NT2/D1 (cell line): ENCODE data around the gene AGO4.

Source experiments
- DNase-seq: peaks from one replicate; pipeline ENCODE4 v3.0.0-alpha.2; 2011; ENCODE audit warnings: low read depth, low spot score
- H3K27me3 ChIP-seq: 2 replicates; pipeline ENCODE4 v1.6.0; 2011; ENCODE audit warnings: mild to moderate bottlenecking; ENCODE audit not compliant: insufficient read length, insufficient read depth
- H3K36me3 ChIP-seq: 2 replicates; pipeline ENCODE4 v1.6.1; 2011; ENCODE audit warnings: mild to moderate bottlenecking, low read length, mixed read lengths; ENCODE audit not compliant: insufficient read depth, insufficient read length
- H3K4me1 ChIP-seq: 2 replicates; pipeline ENCODE4 v1.5.1; 2011; ENCODE audit not compliant: insufficient read depth, insufficient read length
- H3K4me3 ChIP-seq: 2 replicates; pipeline ENCODE4 v1.5.1; 2011; ENCODE audit warnings: low read depth; ENCODE audit not compliant: insufficient read length
- H3K9ac ChIP-seq: 2 replicates; pipeline ENCODE4 v1.6.0; 2011; ENCODE audit warnings: low read depth; ENCODE audit not compliant: insufficient read length
- H3K9me3 ChIP-seq: 2 replicates; pipeline ENCODE4 v1.5.1; 2011; ENCODE audit warnings: mild to moderate bottlenecking, low read length; ENCODE audit not compliant: insufficient read depth
- SUZ12 ChIP-seq: IDR thresholded peaks from 2 replicates; pipeline ENCODE4 v1.6.1; 2011; ENCODE audit not compliant: insufficient read length, insufficient read depth; ENCODE audit errors: extremely low read depth
- YY1 ChIP-seq: IDR thresholded peaks from 2 replicates; pipeline ENCODE4 v1.6.1; 2011; ENCODE audit not compliant: insufficient read length, insufficient read depth
- ZNF274 ChIP-seq: IDR thresholded peaks from 2 replicates; pipeline ENCODE4 v1.6.1; 2011; ENCODE audit warnings: mild to moderate bottlenecking, low read depth, low read length

Gene AGO4

GRCh38 chr1:35882945-35883634 lies 75.3 kb downstream of the AGO4 start, which contains the start of gene AGO1:
Gene AGO1 (plus strand): TSS chr1:35883209. CDS start chr1:35883422, 213 bp downstream.
- Histone ChIP-seq H3K4me1 (peaks cover 16% of the 10 kb centered on the region), H3K27me3 (no peaks in the 10 kb centered on the region), H3K36me3 (peaks cover 13% of the 10 kb centered on the region), H3K4me3 (peak within 1 kb of the TSS; percentile 95), H3K9me3 (no peaks in the 10 kb centered on the region), H3K9ac (peak within 1 kb of the TSS; percentile 95)
- TF ChIP-seq SUZ12: no peak
- no peak for TF ChIP-seq YY1
- no peak for TF ChIP-seq ZNF274
- peak; percentile 95 for DNase-seq

- H3K36me3 ChIP-seq: peaks cover 17% of the 10 kb centered on the region
- no peak for DNase-seq
Measured at GRCh38 chr1:35883635-35884101, 75.9 kb downstream of the AGO4 start.

GRCh38 chr1:35884934-35885333 lies 77.1 kb downstream of the AGO4 start:
- peaks cover 27% of the 10 kb centered on the region for H3K36me3 ChIP-seq
- TF ChIP-seq YY1 (no peak), ZNF274 (no peak), SUZ12 (no peak)
- H3K4me3 ChIP-seq: no peak overlapping the region
- DNase-seq: no peak
- H3K9ac ChIP-seq: no peak overlapping the region
- H3K4me1 ChIP-seq: peaks cover 20% of the 10 kb centered on the region
- H3K9me3 ChIP-seq: no peaks in the 10 kb centered on the region
- no peaks in the 10 kb centered on the region for H3K27me3 ChIP-seq

More at GRCh38 chr1:35883635-35884101, 75.9 kb downstream of the AGO4 start:
- H3K27me3 ChIP-seq: no peaks in the 10 kb centered on the region
- H3K4me3 ChIP-seq: peak overlapping the region; percentile 95
- H3K9ac ChIP-seq: peak overlapping the region; percentile 95
- H3K9me3 ChIP-seq: no peaks in the 10 kb centered on the region
- peaks cover 20% of the 10 kb centered on the region for H3K4me1 ChIP-seq
- no peak for TF ChIP-seq ZNF274
- TF ChIP-seq YY1: no peak
- TF ChIP-seq SUZ12: no peak

- DNase-seq: peak; percentile 100
- peak overlapping the region; percentile 19 for H3K4me3 ChIP-seq
- no peaks in the 10 kb centered on the region for H3K27me3 ChIP-seq
- no peak for TF ChIP-seq SUZ12
- TF ChIP-seq YY1: no peak
- no peak for TF ChIP-seq ZNF274
- peaks cover 30% of the 10 kb centered on the region for H3K36me3 ChIP-seq
- H3K9ac ChIP-seq: no peak overlapping the region
- no peaks in the 10 kb centered on the region for H3K9me3 ChIP-seq
- peaks cover 20% of the 10 kb centered on the region for H3K4me1 ChIP-seq
Measured at GRCh38 chr1:35885961-35886558, 78.2 kb downstream of the AGO4 start.

GRCh38 chr1:35886577-35887431 lies 79.0 kb downstream of the AGO4 start:
- Histone ChIP-seq H3K9me3 (no peaks in the 10 kb centered on the region), H3K27me3 (no peaks in the 10 kb centered on the region), H3K9ac (no peak overlapping the region), H3K36me3 (peaks cover 36% of the 10 kb centered on the region), H3K4me3 (peak overlapping the region; percentile 19), H3K4me1 (peaks cover 20% of the 10 kb centered on the region)
- DNase-seq: no peak
- no peak for TF ChIP-seq SUZ12
- no peak for TF ChIP-seq ZNF274
- no peak for TF ChIP-seq YY1

- peaks cover 20% of the 10 kb centered on the region for H3K4me1 ChIP-seq
- H3K27me3 ChIP-seq: no peaks in the 10 kb centered on the region
- H3K9ac ChIP-seq: no peak overlapping the region
- H3K36me3 ChIP-seq: peaks cover 43% of the 10 kb centered on the region
- DNase-seq: no peak
- TF ChIP-seq YY1: no peak
- TF ChIP-seq SUZ12: no peak
- no peak for TF ChIP-seq ZNF274
- H3K4me3 ChIP-seq: no peak overlapping the region
- no peaks in the 10 kb centered on the region for H3K9me3 ChIP-seq
Measured at GRCh38 chr1:35887508-35887907, 79.7 kb downstream of the AGO4 start.
